Thymus (tissue), 11 donors: ENCODE results near the gene CSNK1G3. TPM values are rescaled to one million over a fixed set of nuclear protein-coding genes. Genes with fewer than 3 reads are reported as not detected.
A peak's percentile ranks its signal among the peaks of the same experiment; 100 is the strongest.

Experiments
- DNase-seq, 9 donors: peaks; one replicate each; pipeline ENCODE4 v3.0.0-alpha.2; 2013; ENCODE audit warnings: low spot score in 9 of 9, low read depth in 6 of 9, missing footprints in 1 of 9
- H3K27ac ChIP-seq, 2 donors: one replicate each; pipeline ENCODE4 v1.5.1; 2013; ENCODE audit warnings: control low read depth in 1 of 2, low read depth in 1 of 2, low read length in 1 of 2, mild to moderate bottlenecking in 1 of 2, moderate library complexity in 1 of 2
- H3K27me3 ChIP-seq, 2 donors: one replicate each; pipeline ENCODE4 v1.5.1; 2013; ENCODE audit warnings: low read length in 1 of 2; ENCODE audit not compliant: control insufficient read depth in 2 of 2, insufficient read depth in 1 of 2
- H3K36me3 ChIP-seq, 2 donors: one replicate each; pipeline ENCODE4 v1.5.1; 2013; ENCODE audit warnings: low read length in 1 of 2, mild to moderate bottlenecking in 1 of 2, moderate library complexity in 1 of 2; ENCODE audit not compliant: control insufficient read depth in 2 of 2, insufficient read depth in 2 of 2
- H3K4me1 ChIP-seq, 2 donors: one replicate each; pipeline ENCODE4 v1.5.1; 2013; ENCODE audit warnings: low read length in 2 of 2; ENCODE audit not compliant: control insufficient read depth in 2 of 2, insufficient read depth in 2 of 2
- H3K4me3 ChIP-seq, 2 donors: one replicate each; pipeline ENCODE4 v1.5.1; 2013; ENCODE audit warnings: low read length in 2 of 2, control low read depth in 1 of 2, mild to moderate bottlenecking in 1 of 2
- H3K9me3 ChIP-seq, 2 donors: one replicate each; pipeline ENCODE4 v1.5.1; 2013; ENCODE audit warnings: low read length in 1 of 2, mild to moderate bottlenecking in 1 of 2; ENCODE audit not compliant: control insufficient read depth in 2 of 2, insufficient read depth in 1 of 2
- WGBS: extraction: QIAGEN DNeasy Blood & Tissue Kit; methylation state at CpG from one replicate; pipeline ENCODE4 v1.1.7; 2013; 5-methylcytosine and 5-hydroxymethylcytosine counted together
- polyA plus RNA-seq: library from polyadenylated mRNA; stranded (reverse); fragments of 200-250 nt; gene quantifications from one replicate; pipeline ENCODE4 v1.2.3, GENCODE V29; 2013
- total RNA-seq: library from RNA; stranded (reverse); fragments of 120-200 nt; gene quantifications from one replicate; pipeline ENCODE4 v1.2.4, GENCODE V29; 2013
- donor health status: healthy.

CSNK1G3 gene
- total and polyA plus RNA-seq, 2 donors: 18.9 to 69.7 TPM

DNA sequence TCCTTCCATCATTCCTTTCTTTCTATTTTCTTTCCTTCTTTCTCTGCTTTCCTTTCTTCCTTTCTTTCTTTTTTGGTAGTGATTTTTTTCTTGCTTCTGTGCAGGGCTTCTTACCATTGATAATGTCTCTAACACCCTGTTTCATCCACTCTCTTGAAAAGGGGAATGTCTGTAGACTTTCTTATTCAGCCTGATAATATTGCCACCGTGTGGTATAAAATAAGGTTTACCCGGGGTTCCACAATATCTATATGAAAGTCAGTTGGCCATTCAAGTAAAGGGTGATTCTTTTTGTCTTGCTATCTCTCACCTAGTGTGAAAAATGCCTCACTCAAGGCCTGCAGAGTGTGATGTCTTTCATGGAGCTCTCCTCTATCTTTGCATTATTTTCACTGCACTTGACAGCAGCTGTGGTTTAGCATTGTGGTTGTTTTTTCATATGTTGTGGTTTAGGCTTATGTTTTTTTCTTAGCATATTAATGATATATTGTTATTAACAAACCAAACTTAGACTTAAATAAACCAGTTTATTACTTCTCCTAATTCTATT lies 153.9 kb downstream of the CSNK1G3 start:
- no peak overlapping the region for H3K27ac ChIP-seq
- 94% methylated on average over 2 of the region's 2 CpGs for WGBS
- H3K9me3 ChIP-seq: no peaks in the 10 kb centered on the region
- H3K27me3 ChIP-seq: no peaks in the 10 kb centered on the region
- no peaks in the 10 kb centered on the region for H3K36me3 ChIP-seq
- H3K4me1 ChIP-seq: no peaks in the 10 kb centered on the region
- H3K4me3 ChIP-seq: no peak overlapping the region
- peak in 1 of 9 donors; percentile 5 for DNase-seq

Other genes starting within 250 kb of the CSNK1G3 start
- gene CEP120, start 88.8 kb upstream of the CSNK1G3 start, total RNA-seq: 24.5 TPM
- gene CEP120, start 88.8 kb upstream of the CSNK1G3 start, polyA plus RNA-seq: 21.3 TPM